HepG2 (cell line): Measurements from ENCODE around the gene CARHSP1. TPM values are rescaled to one million over a fixed set of nuclear protein-coding genes. Genes with fewer than 3 reads are reported as not detected.

Experiments used
- ATAC-seq: fragments of 200-7000 bp; cut with Tn5 transposase; 3 replicates; pipeline ENCODE4 v1.9.1; 2020; ENCODE audit warnings: mild to moderate bottlenecking, moderate library complexity
- BruUV-seq: library from RNA; stranded (reverse); fragments of 400-500 nt; replicated peaks from 2 replicates; lab custom pipeline; 2021; lab: Mats Ljungman, UMichigan
- CTCF ChIA-PET: fragments of 300-600 bp; formaldehyde crosslinking; extraction: SDS; loops from one replicate; lab custom pipeline; 2021; ENCODE audit warnings: low total read pairs, inconsistent platforms, low intra/inter-chr PET ratio; lab: Yijun Ruan, JAX
- POLR2A ChIA-PET: fragments of 350-600 bp; sonication (Branson Sonifier 250); formaldehyde crosslinking; loops from one replicate; lab custom pipeline; 2020; ENCODE audit warnings: antibody characterized with exemption, inconsistent platforms; lab: Yijun Ruan, JAX
- DNase-seq: peaks from one replicate; pipeline ENCODE4 v3.0.0-alpha.2; 2015; ENCODE audit warnings: low spot score
- FAIRE-seq: peaks from 3 replicates; lab custom pipeline; 2011; peaks lifted over from hg19 to GRCh38; lab: Jason Lieb, UNC
- H2AFZ ChIP-seq: one replicate; pipeline ENCODE4 v1.6.1; 2011; ENCODE audit warnings: low read length, inconsistent platforms
- H3K27ac ChIP-seq: fragments of 300-600 bp; 3 replicates; pipeline ENCODE4 v1.8.0; 2011; ENCODE audit warnings: mixed run types, mild to moderate bottlenecking, mixed read lengths, low read length, inconsistent platforms; ENCODE audit not compliant: insufficient read depth; ENCODE audit errors: extremely low read length
- H3K27me3 ChIP-seq, 2 experiments: fragments of 200-600 bp in 1 of 2; 2 replicates in 1 of 2; 3 replicates in 1 of 2; pipeline versions ENCODE4 v1.6.0 to v1.8.0; 2011; ENCODE audit warnings: low read length in 2 of 2, mild to moderate bottlenecking in 2 of 2, moderate library complexity in 2 of 2, inconsistent platforms in 1 of 2; ENCODE audit not compliant: insufficient read depth in 2 of 2, control insufficient read depth in 1 of 2
- H3K36me3 ChIP-seq, 2 experiments: fragments of 200-600 bp in 1 of 2; replicated peaks in 1 of 2; 2 replicates in 1 of 2; 3 replicates in 1 of 2; pipeline versions ENCODE4 v1.5.1 to v1.8.0; 2011; ENCODE audit warnings: low read length in 2 of 2, inconsistent platforms in 1 of 2; ENCODE audit not compliant: insufficient read depth in 2 of 2, control insufficient read depth in 1 of 2
- H3K4me1 ChIP-seq: 2 replicates; pipeline ENCODE4 v1.5.1; 2012; ENCODE audit warnings: low read length, inconsistent platforms; ENCODE audit not compliant: insufficient read depth
- H3K4me2 ChIP-seq: 2 replicates; pipeline ENCODE4 v1.6.0; 2011; ENCODE audit warnings: low read depth, low read length, inconsistent platforms
- H3K4me3 ChIP-seq, 3 experiments: fragments of 200-600 bp in 1 of 3; sonication (generic), shearing (Covaris generic) in 1 of 3; replicated peaks in 1 of 3; 2 replicates each; pipeline ENCODE4 v1.5.1; 2011 to 2016; ENCODE audit warnings: low read length in 3 of 3, inconsistent platforms in 2 of 3, low read depth in 2 of 3, mild to moderate bottlenecking in 2 of 3, control low read depth in 1 of 3, mixed read lengths in 1 of 3; ENCODE audit not compliant: insufficient read depth in 1 of 3
- H3K79me2 ChIP-seq: one replicate; pipeline ENCODE4 v1.6.1; 2011; ENCODE audit warnings: low read length, inconsistent platforms; ENCODE audit not compliant: insufficient read depth
- H3K9ac ChIP-seq: 2 replicates; pipeline ENCODE4 v1.6.0; 2011; ENCODE audit warnings: mild to moderate bottlenecking, low read depth, low read length, inconsistent platforms; ENCODE audit not compliant: insufficient read depth
- H3K9me3 ChIP-seq: 2 replicates; pipeline ENCODE4 v1.5.1; 2012; ENCODE audit warnings: mild to moderate bottlenecking, low read length
- H4K20me1 ChIP-seq: 2 replicates; pipeline ENCODE4 v1.6.0; 2011; ENCODE audit warnings: inconsistent platforms, mild to moderate bottlenecking, low read length, moderate library complexity; ENCODE audit not compliant: insufficient read depth
- DMAP1 ChIP-seq: IDR thresholded peaks from 2 replicates; pipeline ENCODE4 v1.6.1; 2016
- FOSL2 ChIP-seq: sonication (generic); formaldehyde crosslinking; IDR thresholded peaks from 2 replicates; pipeline ENCODE4 v1.4.0; 2020; ENCODE audit warnings: missing genetic modification reagents
- GPN1 ChIP-seq: sonication (generic); formaldehyde crosslinking; IDR thresholded peaks from 2 replicates; pipeline ENCODE4 v1.5.1; 2020; ENCODE audit warnings: missing genetic modification reagents, borderline replicate concordance
- HNF1A ChIP-seq, 2 experiments: sonication (generic) in 1 of 2; formaldehyde crosslinking in 1 of 2; IDR thresholded peaks; 2 replicates each; pipeline versions ENCODE4 v1.4.0 to v1.6.1; 2016 to 2020; ENCODE audit warnings: borderline replicate concordance in 1 of 2, low read depth in 1 of 2, mild to moderate bottlenecking in 1 of 2, missing genetic modification reagents in 1 of 2
- HNRNPL ChIP-seq: fragments of 200-400 bp; formaldehyde crosslinking; IDR thresholded peaks from 2 replicates; pipeline ENCODE4 v1.6.1; 2017; ENCODE audit warnings: mild to moderate bottlenecking, low read depth, low read length
- HOXA7 ChIP-seq: sonication (generic); formaldehyde crosslinking; IDR thresholded peaks from 2 replicates; pipeline ENCODE4 v1.8.1; 2022; ENCODE audit warnings: mild to moderate bottlenecking, missing genetic modification reagents, moderate library complexity
- MAZ ChIP-seq, 2 experiments: sonication (generic) in 1 of 2; formaldehyde crosslinking in 1 of 2; IDR thresholded peaks; 2 replicates each; pipeline versions ENCODE4 v1.5.0 to v1.6.1; 2012 to 2020; ENCODE audit warnings: low read depth in 2 of 2, mild to moderate bottlenecking in 2 of 2, borderline replicate concordance in 1 of 2, improper control_type of control experiment in 1 of 2, low read length in 1 of 2, missing genetic modification reagents in 1 of 2, moderate library complexity in 1 of 2
- NFRKB ChIP-seq: fragments of 450-650 bp; IDR thresholded peaks from 2 replicates; pipeline ENCODE4 v1.6.1; 2017
- PBX2 ChIP-seq: IDR thresholded peaks from 2 replicates; pipeline ENCODE4 v1.6.1; 2016; ENCODE audit warnings: control low read depth
- POLR2A ChIP-seq, 2 experiments: IDR thresholded peaks; 2 replicates each; pipeline ENCODE4 v1.6.1; 2011; ENCODE audit warnings: low read depth in 2 of 2, low read length in 2 of 2, mild to moderate bottlenecking in 1 of 2, moderate library complexity in 1 of 2; ENCODE audit not compliant: insufficient read depth in 1 of 2
- RBM22 ChIP-seq: fragments of 200-400 bp; formaldehyde crosslinking; optimal IDR thresholded peaks from 2 replicates; pipeline ENCODE3; 2017; ENCODE audit warnings: mild to moderate bottlenecking, low read length, moderate library complexity
- SAFB2 ChIP-seq: sonication (generic); formaldehyde crosslinking; IDR thresholded peaks from 2 replicates; pipeline ENCODE4 v1.5.1; 2020; ENCODE audit warnings: missing genetic modification reagents, low read depth, mild to moderate bottlenecking, borderline replicate concordance
- SMYD3 ChIP-seq: sonication (generic); formaldehyde crosslinking; IDR thresholded peaks from 2 replicates; pipeline ENCODE4 v1.8.1; 2023; ENCODE audit warnings: mild to moderate bottlenecking, missing genetic modification reagents
- TCF7L2 ChIP-seq: IDR thresholded peaks from 2 replicates; pipeline ENCODE4 v1.6.1; 2011; ENCODE audit warnings: mild to moderate bottlenecking, low read depth, low read length, moderate library complexity
- ZBTB7A ChIP-seq: sonication (generic); formaldehyde crosslinking; IDR thresholded peaks from 2 replicates; pipeline ENCODE4 v1.8.0; 2022; ENCODE audit warnings: mild to moderate bottlenecking, missing genetic modification reagents
- ZC3H13 ChIP-seq: sonication (generic); formaldehyde crosslinking; IDR thresholded peaks from 2 replicates; pipeline ENCODE4 v1.8.1; 2023; ENCODE audit warnings: mild to moderate bottlenecking, missing genetic modification reagents, moderate library complexity
- ZNF891 ChIP-seq: sonication (generic); formaldehyde crosslinking; IDR thresholded peaks from 2 replicates; pipeline ENCODE4 v1.5.0; 2020; ENCODE audit warnings: mild to moderate bottlenecking, missing genetic modification reagents
- ZSCAN21 ChIP-seq: sonication (generic); formaldehyde crosslinking; IDR thresholded peaks from 2 replicates; pipeline ENCODE4 v1.8.0; 2022; ENCODE audit warnings: mild to moderate bottlenecking, missing genetic modification reagents, moderate library complexity, borderline replicate concordance
- WGBS: methylation state at CpG from one replicate; pipeline ENCODE4 v1.1.6; 2017; ENCODE audit warnings: low lambda C conversion rate; 5-methylcytosine and 5-hydroxymethylcytosine counted together
- in situ Hi-C: cut with HindIII; loops from 2 replicates; pipeline ENCODE4 v1.10.0; 2017; ENCODE audit warnings: low pct_unique_long_range_greater_than_20kb; ENCODE audit not compliant: extremely low pct_ligation_motif_present
- intact Hi-C: fragments of 100-400 bp; cut with micrococcal nuclease; formaldehyde crosslinking; loops from one replicate; pipeline ENCODE4 v1.10.0; 2022; ENCODE audit not compliant: unreplicated experiment
- polyA plus RNA-seq, 8 experiments: library from polyadenylated mRNA; depleted of rRNA in 3 of 8; stranded (reverse) in 7 of 8; unstranded in 1 of 8; fragments of >200 nt; fragmentation: Illumina TruSeq in 4 of 8; extraction: Trizol in 4 of 8; gene quantifications; 2 replicates each; pipeline versions ENCODE4 v1.2.1 to v1.2.3, GENCODE V29; 2011 to 2016; ENCODE audit warnings: low read depth in 4 of 8, missing spikeins in 1 of 8, mixed read lengths in 1 of 8; ENCODE audit not compliant: insufficient read depth in 1 of 8
- total RNA-seq, 5 experiments: library from RNA; depleted of rRNA; stranded (reverse); fragments of >200 nt; fragmentation: Illumina TruSeq; extraction: Trizol; gene quantifications; 2 replicates each; pipeline ENCODE4 v1.2.3, GENCODE V29; 2016; ENCODE audit warnings: low read depth in 1 of 5

CARHSP1 gene
- total and polyA plus RNA-seq, 2 of the 13 experiments (the other 11 are each of a cell fraction or from before 2014, with no cell fraction given): 173 to 345 TPM

GRCh38 chr16:8887952-8888560 lies 19.2 kb upstream of the CARHSP1 start (continued):
- TF ChIP-seq MAZ (IDR thresholded peaks at IDR 0.05; ENCODE audit: borderline replicate concordance, low read depth, low read length): no peak
- no peak for TF ChIP-seq MAZ (CRISPR knock-in tag; IDR thresholded peaks at IDR 0.05; ENCODE audit: low read depth)
- TF ChIP-seq ZNF891 (CRISPR knock-in tag): 0 out of 2 replicates have a peak, but pooled peaks have one; percentile 42
- no peak for TF ChIP-seq FOSL2 (CRISPR knock-in tag)
- TF ChIP-seq, all 625 proteins: peak for 10

GRCh38 chr16:8887431-8887765 lies 18.6 kb upstream of the CARHSP1 start:
- H3K79me2 ChIP-seq: no peaks in the 10 kb centered on the region
- no peak overlapping the region for H3K27ac ChIP-seq
- ATAC-seq (no peak), DNase-seq (no peak), FAIRE-seq (no peak)
- intact Hi-C loops: no loop called here
- BruUV-seq: no TSS peak
- POLR2A ChIA-PET: interaction anchor here (14.5 kb wide), 1 partner anchor 20 kb away, joined by 235 read pairs; the partner anchor contains the start of gene CARHSP1
- H3K36me3 ChIP-seq: peaks cover 19 to 21% of the 10 kb centered on the region in 2 experiments
- no peaks in the 10 kb centered on the region for H3K9me3 ChIP-seq
- no peak overlapping the region for H3K4me3 ChIP-seq
- in situ Hi-C loops: loop anchor here (25.0 kb wide), 1 partner anchor 225 kb away; the partner anchor contains the start of gene ABAT
- CTCF ChIA-PET: no interaction called here
- H3K27me3 ChIP-seq: no peaks in the 10 kb centered on the region
- H3K9ac ChIP-seq: no peak overlapping the region
- no peaks in the 10 kb centered on the region for H4K20me1 ChIP-seq
- no peak overlapping the region for H2AFZ ChIP-seq
- whole genome bisulfite sequencing: 96% methylated on average over 5 of the region's 6 CpGs
- H3K4me1 ChIP-seq: peaks cover 44% of the 10 kb centered on the region
- H3K4me2 ChIP-seq: no peak overlapping the region
- TF ChIP-seq SAFB2 (CRISPR knock-in tag) (0 out of 2 replicates have a peak, but pooled peaks have one; percentile 14), ZBTB7A (CRISPR knock-in tag) (0 out of 2 replicates have a peak, but pooled peaks have one; percentile 33), PBX2 (CRISPR knock-in tag) (0 out of 2 replicates have a peak, but pooled peaks have one; percentile 18), HNRNPL (0 out of 2 replicates have a peak, but pooled peaks have one; percentile 33), DMAP1 (CRISPR knock-in tag) (no peak), HNF1A (IDR thresholded peaks at IDR 0.05; ENCODE audit: low read depth) (no peak), HNF1A (CRISPR knock-in tag; IDR thresholded peaks at IDR 0.05; ENCODE audit: borderline replicate concordance) (0 out of 2 replicates have a peak, but pooled peaks have one; percentile 18), ZC3H13 (CRISPR knock-in tag) (peak; percentile 80), ZSCAN21 (CRISPR knock-in tag) (0 out of 2 replicates have a peak, but pooled peaks have one; percentile 11), RBM22 (peak; percentile 5), GPN1 (CRISPR knock-in tag) (no peak), POLR2A (IDR thresholded peaks at IDR 0.05; ENCODE audit: insufficient read depth in 1 of 2, low read depth in 2 of 2, low read length in 2 of 2) (peak in 1 of 2 experiments; percentile 7; a peak in 1 of 4 replicates), NFRKB (no peak), SMYD3 (CRISPR knock-in tag) (no peak), HOXA7 (CRISPR knock-in tag) (0 out of 2 replicates have a peak, but pooled peaks have one; percentile 74), TCF7L2 (no peak)
